HAP-1 (cell line): ENCODE results near the gene CLPTM1L.

Experiments used
- DNase-seq, 2 experiments: peaks; one replicate each; pipeline ENCODE4 v3.0.0-alpha.2; 2016 to 2020; ENCODE audit warnings: low spot score in 2 of 2
- H3K27me3 ChIP-seq: fragments of 250-450 bp; sonication (Bioruptor Pico); 2 replicates; pipeline ENCODE4 v1.5.1; 2020; ENCODE audit warnings: low read depth, mild to moderate bottlenecking, moderate library complexity
- H3K36me3 ChIP-seq: fragments of 250-450 bp; sonication (Bioruptor Pico); replicated peaks from 2 replicates; pipeline ENCODE4 v1.5.1; 2020; ENCODE audit warnings: mild to moderate bottlenecking
- H3K4me1 ChIP-seq: fragments of 250-450 bp; sonication (Bioruptor Pico); 2 replicates; pipeline ENCODE4 v1.5.1; 2020; ENCODE audit warnings: mild to moderate bottlenecking
- H3K4me3 ChIP-seq: fragments of 250-450 bp; sonication (Bioruptor Pico); 2 replicates; pipeline ENCODE4 v1.5.1; 2020; ENCODE audit warnings: mild to moderate bottlenecking, moderate library complexity
- H3K9me3 ChIP-seq: fragments of 250-450 bp; sonication (Bioruptor Pico); 2 replicates; pipeline ENCODE4 v1.5.1; 2020; ENCODE audit warnings: mild to moderate bottlenecking, moderate library complexity
- in situ Hi-C: fragments of 300-500 bp; cut with MboI; formaldehyde crosslinking; loops from 3 replicates; pipeline ENCODE4 v1.14.3; 2020; ENCODE audit warnings: low sequenced_read_pairs, inconsistent platforms, mixed read lengths

Gene CLPTM1L

GRCh38 chr5:1311439-1312055, 33.4 kb downstream of the CLPTM1L start:
- H3K27me3 ChIP-seq = no peaks in the 10 kb centered on the region
- H3K9me3 ChIP-seq = 0 out of 2 replicates have a peak, but pooled peaks cover 7% of the 10 kb centered on the region
- no peak for DNase-seq
- in situ Hi-C loops = no loop called here
- no peak overlapping the region for H3K4me3 ChIP-seq
- H3K4me1 ChIP-seq = peaks cover 3% of the 10 kb centered on the region; the same call in 1 of the 2 replicates
- H3K36me3 ChIP-seq = no peaks in the 10 kb centered on the region

GRCh38 chr5:1310118-1310517, 34.8 kb downstream of the CLPTM1L start:
- no peaks in the 10 kb centered on the region for H3K27me3 ChIP-seq
- H3K9me3 ChIP-seq = 0 out of 2 replicates have a peak, but pooled peaks cover 7% of the 10 kb centered on the region
- no peaks in the 10 kb centered on the region for H3K4me1 ChIP-seq
- no peak for DNase-seq
- no peak overlapping the region for H3K4me3 ChIP-seq
- in situ Hi-C loops = no loop called here
- H3K36me3 ChIP-seq = no peaks in the 10 kb centered on the region

GRCh38 chr5:1304033-1304432, 40.9 kb downstream of the CLPTM1L start:
- H3K9me3 ChIP-seq = peaks cover 6% of the 10 kb centered on the region; the same call in 1 of the 2 replicates
- H3K27me3 ChIP-seq = no peaks in the 10 kb centered on the region
- H3K4me3 ChIP-seq = no peak overlapping the region
- no peaks in the 10 kb centered on the region for H3K4me1 ChIP-seq
- in situ Hi-C loops = no loop called here
- no peak for DNase-seq
- no peaks in the 10 kb centered on the region for H3K36me3 ChIP-seq

GRCh38 chr5:1302258-1302657, 42.6 kb downstream of the CLPTM1L start:
- no peak overlapping the region for H3K4me3 ChIP-seq
- H3K4me1 ChIP-seq = no peaks in the 10 kb centered on the region
- H3K9me3 ChIP-seq = peaks cover 6% of the 10 kb centered on the region; the same call in 1 of the 2 replicates
- H3K27me3 ChIP-seq = no peaks in the 10 kb centered on the region
- DNase-seq = no peak
- H3K36me3 ChIP-seq = no peaks in the 10 kb centered on the region
- in situ Hi-C loops = no loop called here

GRCh38 chr5:1300581-1301083, 44.3 kb downstream of the CLPTM1L start:
- H3K36me3 ChIP-seq = no peaks in the 10 kb centered on the region
- in situ Hi-C loops = no loop called here
- no peaks in the 10 kb centered on the region for H3K27me3 ChIP-seq
- DNase-seq = no peak
- no peak overlapping the region for H3K4me3 ChIP-seq
- no peaks in the 10 kb centered on the region for H3K4me1 ChIP-seq
- H3K9me3 ChIP-seq = peaks cover 6% of the 10 kb centered on the region; the same call in 1 of the 2 replicates

GRCh38 chr5:1299961-1300360, 44.9 kb downstream of the CLPTM1L start:
- Histone ChIP-seq H3K27me3 (no peaks in the 10 kb centered on the region), H3K4me3 (no peak overlapping the region), H3K9me3 (peaks cover 6% of the 10 kb centered on the region; the same call in 1 of the 2 replicates), H3K36me3 (no peaks in the 10 kb centered on the region), H3K4me1 (no peaks in the 10 kb centered on the region; the same call in 1 of the 2 replicates)
- in situ Hi-C loops = no loop called here
- no peak for DNase-seq

GRCh38 chr5:1299511-1299850, 45.4 kb downstream of the CLPTM1L start:
- in situ Hi-C loops = no loop called here
- no peaks in the 10 kb centered on the region for H3K27me3 ChIP-seq

GRCh38 chr5:1298723-1299510, 46.0 kb downstream of the CLPTM1L start:
- H3K36me3 ChIP-seq = no peaks in the 10 kb centered on the region
- H3K4me1 ChIP-seq = peaks cover 5% of the 10 kb centered on the region
- DNase-seq = peak in 1 of 2 experiments; percentile 7
- H3K9me3 ChIP-seq = peaks cover 6% of the 10 kb centered on the region; the same call in 1 of the 2 replicates
- in situ Hi-C loops = no loop called here
- no peaks in the 10 kb centered on the region for H3K27me3 ChIP-seq
- H3K4me3 ChIP-seq = no peak overlapping the region

More at GRCh38 chr5:1299511-1299850, 45.4 kb downstream of the CLPTM1L start:
- Histone ChIP-seq H3K4me3 (no peak overlapping the region), H3K9me3 (peaks cover 6% of the 10 kb centered on the region; the same call in 1 of the 2 replicates), H3K4me1 (no peaks in the 10 kb centered on the region; the same call in 1 of the 2 replicates), H3K36me3 (no peaks in the 10 kb centered on the region)
- DNase-seq = no peak

GRCh38 chr5:1298067-1298551, 46.8 kb downstream of the CLPTM1L start:
- H3K9me3 ChIP-seq = peaks cover 6% of the 10 kb centered on the region; the same call in 1 of the 2 replicates
- no peak overlapping the region for H3K4me3 ChIP-seq
- no peak for DNase-seq
- peaks cover 3% of the 10 kb centered on the region; the same call in 1 of the 2 replicates for H3K36me3 ChIP-seq
- in situ Hi-C loops = no loop called here
- H3K27me3 ChIP-seq = no peaks in the 10 kb centered on the region
- H3K4me1 ChIP-seq = peaks cover 5% of the 10 kb centered on the region

GRCh38 chr5:1297243-1297642, 47.7 kb downstream of the CLPTM1L start:
- in situ Hi-C loops = no loop called here
- no peak for DNase-seq
- Histone ChIP-seq H3K27me3 (no peaks in the 10 kb centered on the region), H3K4me1 (peaks cover 5% of the 10 kb centered on the region), H3K36me3 (peaks cover 5% of the 10 kb centered on the region; the same call in 1 of the 2 replicates), H3K4me3 (no peak overlapping the region), H3K9me3 (no peaks in the 10 kb centered on the region)

GRCh38 chr5:1295650-1296037, 49.3 kb downstream of the CLPTM1L start:
- Histone ChIP-seq H3K27me3 (no peaks in the 10 kb centered on the region), H3K4me1 (peaks cover 5% of the 10 kb centered on the region), H3K4me3 (no peak overlapping the region), H3K36me3 (peaks cover 5% of the 10 kb centered on the region; the same call in 1 of the 2 replicates), H3K9me3 (no peaks in the 10 kb centered on the region)
- in situ Hi-C loops = no loop called here
- DNase-seq = peak in 1 of 2 experiments; percentile 7

- H3K27me3 ChIP-seq = no peaks in the 10 kb centered on the region
- no peaks in the 10 kb centered on the region for H3K9me3 ChIP-seq
- H3K4me3 ChIP-seq = peak within 1 kb of the TSS; percentile 32
- DNase-seq = peak; percentile 49 to 92
- peaks cover 5% of the 10 kb centered on the region for H3K4me1 ChIP-seq
- in situ Hi-C loops = no loop called here
- H3K36me3 ChIP-seq = peaks cover 5% of the 10 kb centered on the region; the same call in 1 of the 2 replicates
Observed at GRCh38 chr5:1294835-1295649, 49.9 kb downstream of the CLPTM1L start, which contains the start of gene TERT. Gene TERT, minus strand, starts transcription at chr5:1295068. Its CDS starts 79 bp downstream, at chr5:1294989.

GRCh38 chr5:1294206-1294834, 50.6 kb downstream of the CLPTM1L start:
- DNase-seq = peak in 1 of 2 experiments; percentile 37
- Histone ChIP-seq H3K4me1 (peaks cover 5% of the 10 kb centered on the region), H3K9me3 (no peaks in the 10 kb centered on the region), H3K36me3 (peaks cover 5% of the 10 kb centered on the region; the same call in 1 of the 2 replicates), H3K27me3 (no peaks in the 10 kb centered on the region), H3K4me3 (peak overlapping the region; percentile 32)
- in situ Hi-C loops = no loop called here
